ENCODE results near the gene IFT88.

The IFT88 gene

DNA sequence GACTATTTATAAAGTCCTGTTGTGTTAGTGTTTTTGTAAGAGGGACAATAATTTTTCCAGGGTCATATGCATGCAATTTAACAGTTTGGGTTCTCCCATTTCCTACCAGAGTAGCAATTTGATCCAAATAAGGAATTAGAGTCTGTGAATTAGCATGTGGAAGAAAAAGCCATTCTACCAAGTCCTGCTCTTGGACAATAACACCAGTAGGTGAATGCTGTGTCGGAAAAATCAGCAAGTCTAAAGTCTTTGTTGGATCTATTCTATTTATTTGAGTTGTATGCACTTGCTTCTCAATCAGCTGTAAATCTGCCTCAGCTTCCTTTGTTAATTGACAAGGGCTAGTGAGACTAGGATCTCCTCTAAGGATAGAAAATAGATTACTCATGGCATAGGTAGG is 115.1 kb downstream of the IFT88 start:
- Histone ChIP-seq H3K4me3 (replicated peaks; ENCODE audit: insufficient read depth, low read length) (no peak overlapping the region), H3K27me3 (ENCODE audit: insufficient read depth, poor library complexity, severe bottlenecking) (no peaks in the 10 kb centered on the region), H3K27ac (replicated peaks) (no peak overlapping the region)
- no peak for DNase-seq (ENCODE audit: low read depth in 1 of 2, low spot score in 1 of 2)
- TF ChIP-seq GABPA (IDR thresholded peaks at IDR 0.05; ENCODE audit: low read depth) (no peak), POLR2AphosphoS5 (IDR thresholded peaks at IDR 0.05; ENCODE audit: low read depth) (no peak), CTCF (IDR thresholded peaks at IDR 0.05; ENCODE audit: insufficient read depth, low read length) (no peak), SPI1 (IDR thresholded peaks at IDR 0.05; ENCODE audit: borderline replicate concordance, low read depth) (no peak)
- TF ChIP-seq, protein P1, sequence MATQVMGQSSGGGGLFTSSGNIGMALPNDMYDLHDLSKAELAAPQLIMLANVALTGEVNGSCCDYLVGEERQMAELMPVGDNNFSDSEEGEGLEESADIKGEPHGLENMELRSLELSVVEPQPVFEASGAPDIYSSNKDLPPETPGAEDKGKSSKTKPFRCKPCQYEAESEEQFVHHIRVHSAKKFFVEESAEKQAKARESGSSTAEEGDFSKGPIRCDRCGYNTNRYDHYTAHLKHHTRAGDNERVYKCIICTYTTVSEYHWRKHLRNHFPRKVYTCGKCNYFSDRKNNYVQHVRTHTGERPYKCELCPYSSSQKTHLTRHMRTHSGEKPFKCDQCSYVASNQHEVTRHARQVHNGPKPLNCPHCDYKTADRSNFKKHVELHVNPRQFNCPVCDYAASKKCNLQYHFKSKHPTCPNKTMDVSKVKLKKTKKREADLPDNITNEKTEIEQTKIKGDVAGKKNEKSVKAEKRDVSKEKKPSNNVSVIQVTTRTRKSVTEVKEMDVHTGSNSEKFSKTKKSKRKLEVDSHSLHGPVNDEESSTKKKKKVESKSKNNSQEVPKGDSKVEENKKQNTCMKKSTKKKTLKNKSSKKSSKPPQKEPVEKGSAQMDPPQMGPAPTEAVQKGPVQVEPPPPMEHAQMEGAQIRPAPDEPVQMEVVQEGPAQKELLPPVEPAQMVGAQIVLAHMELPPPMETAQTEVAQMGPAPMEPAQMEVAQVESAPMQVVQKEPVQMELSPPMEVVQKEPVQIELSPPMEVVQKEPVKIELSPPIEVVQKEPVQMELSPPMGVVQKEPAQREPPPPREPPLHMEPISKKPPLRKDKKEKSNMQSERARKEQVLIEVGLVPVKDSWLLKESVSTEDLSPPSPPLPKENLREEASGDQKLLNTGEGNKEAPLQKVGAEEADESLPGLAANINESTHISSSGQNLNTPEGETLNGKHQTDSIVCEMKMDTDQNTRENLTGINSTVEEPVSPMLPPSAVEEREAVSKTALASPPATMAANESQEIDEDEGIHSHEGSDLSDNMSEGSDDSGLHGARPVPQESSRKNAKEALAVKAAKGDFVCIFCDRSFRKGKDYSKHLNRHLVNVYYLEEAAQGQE (IDR thresholded peaks at IDR 0.05; ENCODE audit: insufficient replicate concordance, low read depth) = no peak

DNA sequence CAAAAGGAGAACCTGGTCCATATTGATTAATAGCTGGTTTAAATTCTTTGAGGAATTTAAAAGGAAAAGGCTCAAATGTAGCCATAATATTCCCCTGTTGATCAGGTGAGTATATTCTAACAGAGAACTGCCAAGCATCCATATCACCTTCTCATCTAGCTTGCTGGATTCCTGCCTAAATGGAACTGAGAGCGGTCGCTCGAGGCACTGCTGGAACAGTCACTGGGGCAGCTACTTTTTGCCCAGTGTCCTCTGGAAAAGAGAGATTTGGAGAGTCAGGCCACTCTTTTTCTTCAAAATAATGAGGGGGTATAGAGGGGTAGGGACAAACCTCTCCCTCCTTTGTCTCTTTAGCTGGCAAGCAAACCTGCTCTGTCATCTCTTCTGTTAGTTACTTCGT is 117.1 kb downstream of the IFT88 start:
- Histone ChIP-seq H3K27ac (replicated peaks) (no peak overlapping the region), H3K4me3 (replicated peaks; ENCODE audit: insufficient read depth, low read length) (no peak overlapping the region), H3K27me3 (ENCODE audit: insufficient read depth, poor library complexity, severe bottlenecking) (no peaks in the 10 kb centered on the region)
- DNase-seq (ENCODE audit: low read depth in 1 of 2, low spot score in 1 of 2) = no peak
- TF ChIP-seq POLR2AphosphoS5 (IDR thresholded peaks at IDR 0.05; ENCODE audit: low read depth) = no peak
- no peak for TF ChIP-seq GABPA (IDR thresholded peaks at IDR 0.05; ENCODE audit: low read depth)
- no peak for TF ChIP-seq CTCF (IDR thresholded peaks at IDR 0.05; ENCODE audit: insufficient read depth, low read length)
- TF ChIP-seq, protein P1 (IDR thresholded peaks at IDR 0.05; ENCODE audit: insufficient replicate concordance, low read depth) = no peak
- TF ChIP-seq SPI1 (IDR thresholded peaks at IDR 0.05; ENCODE audit: borderline replicate concordance, low read depth) = no peak

- H3K27me3 ChIP-seq (ENCODE audit: insufficient read depth, poor library complexity, severe bottlenecking) = no peaks in the 10 kb centered on the region
- DNase-seq (ENCODE audit: low read depth in 1 of 2, low spot score in 1 of 2) = peak in 1 of 2 experiments; percentile 30
- no peak overlapping the region for H3K27ac ChIP-seq (replicated peaks)
- TF ChIP-seq GABPA (IDR thresholded peaks at IDR 0.05; ENCODE audit: low read depth) (no peak), CTCF (IDR thresholded peaks at IDR 0.05; ENCODE audit: insufficient read depth, low read length) (no peak), SPI1 (IDR thresholded peaks at IDR 0.05; ENCODE audit: borderline replicate concordance, low read depth) (no peak), POLR2AphosphoS5 (IDR thresholded peaks at IDR 0.05; ENCODE audit: low read depth) (no peak)
- TF ChIP-seq, protein P1 (IDR thresholded peaks at IDR 0.05; ENCODE audit: insufficient replicate concordance, low read depth) = no peak
- no peak overlapping the region for H3K4me3 ChIP-seq (replicated peaks; ENCODE audit: insufficient read depth, low read length)
These were observed 117.6 kb downstream of the IFT88 start for GRCh38 chr13:20684546-20684945.

Measured in HL-60 (cell line).